Right lung (tissue), 5 donors: ENCODE measurements around the gene ALG12. TPM values are rescaled to one million over a fixed set of nuclear protein-coding genes. Genes with fewer than 3 reads are reported as not detected.

Experiments
- DNase-seq, 2 donors: peaks; one replicate each; pipeline ENCODE4 v3.0.0-alpha.2; 2013
- polyA plus RNA-seq, 5 donors: library from polyadenylated mRNA; unstranded; fragments of 120-200 nt; gene quantifications; one replicate each; pipeline versions ENCODE4 v1.2.1 to v1.2.3, GENCODE V29; 2013; ENCODE audit warnings: inconsistent platforms in 1 of 5, low replicate concordance in 1 of 5; ENCODE audit not compliant: insufficient read length in 5 of 5, insufficient read depth in 1 of 5

The ALG12 gene
- polyA plus RNA-seq, 5 donors, result 17.9 to 35.1 (median 21.5) TPM

- no peak for DNase-seq
Observed at GRCh38 chr22:49915610-49916009, 2.6 kb downstream of the ALG12 start.

GRCh38 chr22:49914256-49914655 lies 4.0 kb downstream of the ALG12 start:
- no peak for DNase-seq

- no peak for DNase-seq
Observed at GRCh38 chr22:49913446-49913845, 4.8 kb downstream of the ALG12 start.

- no peak for DNase-seq
Observed at GRCh38 chr22:49913026-49913425, 5.2 kb downstream of the ALG12 start.

GRCh38 chr22:49911881-49912625 lies 6.2 kb downstream of the ALG12 start:
- DNase-seq, result no peak

GRCh38 chr22:49910229-49911155 lies 7.7 kb downstream of the ALG12 start:
- DNase-seq, result no peak

GRCh38 chr22:49909476-49910205 lies 8.6 kb downstream of the ALG12 start:
- no peak for DNase-seq

- no peak for DNase-seq
Observed at GRCh38 chr22:49907807-49908206, 10.4 kb downstream of the ALG12 start.

GRCh38 chr22:49906799-49907290 lies 11.4 kb downstream of the ALG12 start:
- no peak for DNase-seq

- no peak for DNase-seq
Observed at GRCh38 chr22:49906071-49906798, 12.0 kb downstream of the ALG12 start.

GRCh38 chr22:49905465-49905864 lies 12.8 kb downstream of the ALG12 start:
- DNase-seq, result no peak

- DNase-seq, result no peak
Observed at GRCh38 chr22:49904040-49904369, 14.2 kb downstream of the ALG12 start.

GRCh38 chr22:49903322-49904039 lies 14.8 kb downstream of the ALG12 start:
- no peak for DNase-seq

GRCh38 chr22:49901457-49901856 lies 16.8 kb downstream of the ALG12 start:
- no peak for DNase-seq

GRCh38 chr22:49900441-49901230 lies 17.6 kb downstream of the ALG12 start:
- DNase-seq, result no peak

GRCh38 chr22:49899530-49899929 lies 18.7 kb downstream of the ALG12 start:
- DNase-seq, result no peak

GRCh38 chr22:49897015-49897684 lies 21.1 kb downstream of the ALG12 start:
- no peak for DNase-seq

GRCh38 chr22:49896201-49896600 lies 22.0 kb downstream of the ALG12 start:
- DNase-seq, result no peak

GRCh38 chr22:49894322-49895054 lies 23.8 kb downstream of the ALG12 start:
- no peak for DNase-seq
